Measurements from ENCODE around the gene COMTD1. TPM values are rescaled to one million over a fixed set of nuclear protein-coding genes. Genes with fewer than 3 reads are reported as not detected.

COMTD1 gene
- total and polyA plus RNA-seq, 10 of the 15 experiments (the other 5 are each of a cell fraction or from before 2014, with no cell fraction given): 0.39 to 64.3 (median 26.0) TPM

GRCh38 chr10:75191821-75192568, 43.8 kb downstream of the COMTD1 start:
- ChIA-PET POLR2A (no interaction called here), RAD21 (ENCODE audit: unreplicated experiment) (interaction anchor here (0.7 kb wide), 1 partner anchor 88 kb away, joined by 4 read pairs; no protein-coding TSS in a partner anchor), SMC1A (ENCODE audit: uncharacterized antibody, unreplicated experiment) (interaction anchor here (1.1 kb wide), 1 partner anchor 24 kb away, joined by 3 read pairs; no protein-coding TSS in a partner anchor), CTCF (interaction anchor here (7.0 kb wide), 1 partner anchor 40 kb away, joined by 207 read pairs; the partner anchor contains the start of gene COMTD1)
- no peaks in the 10 kb centered on the region for H3K27me3 ChIP-seq (replicated peaks in 1 of 2; ENCODE audit: control insufficient read depth in 2 of 2, insufficient read depth in 2 of 2, low read length in 1 of 2)
- H3K4me1 ChIP-seq (ENCODE audit: control insufficient read depth, insufficient read depth, low read length): no peaks in the 10 kb centered on the region
- H3K36me3 ChIP-seq (ENCODE audit: control insufficient read depth in 2 of 2, insufficient read depth in 2 of 2, low read length in 1 of 2): no peaks in the 10 kb centered on the region
- H3K27ac ChIP-seq (ENCODE audit: control insufficient read depth, insufficient read depth): no peak overlapping the region
- 98% methylated on average over 10 of the region's 10 CpGs for WGBS (ENCODE audit: insufficient coverage, insufficient replicate concordance, low lambda C conversion rate, missing lambda C conversion rate)
- in situ Hi-C loops (cut with MboI) (no loop called here), intact Hi-C loops (cut with micrococcal nuclease; ENCODE audit: unreplicated experiment) (no loop called here)
- no peaks in the 10 kb centered on the region for H4K20me1 ChIP-seq (ENCODE audit: control insufficient read depth, insufficient read depth)
- no TSS peak for BruUV-seq (replicated peaks)
- H2AFZ ChIP-seq (ENCODE audit: control insufficient read depth, low read depth, low read length): no peak overlapping the region
- no peak overlapping the region for H3K9ac ChIP-seq (ENCODE audit: control insufficient read depth, insufficient read depth, low read length)
- no peak overlapping the region for H3K4me2 ChIP-seq (ENCODE audit: control insufficient read depth, insufficient read depth)
- FAIRE-seq (no peak), ATAC-seq (no peak), DNase-seq (ENCODE audit: low read depth, low spot score) (no peak)
- H3K79me2 ChIP-seq (ENCODE audit: control insufficient read depth, insufficient read depth, low read length): no peaks in the 10 kb centered on the region
- TF ChIP-seq MTA3 (IDR thresholded peaks at IDR 0.05; ENCODE audit: borderline replicate concordance, low read length): no peak
- H3K9me3 ChIP-seq (replicated peaks; ENCODE audit: control insufficient read depth, insufficient read depth, low read length): no peaks in the 10 kb centered on the region
- H3K4me3 ChIP-seq: no peak overlapping the region

GRCh38 chr10:75189266-75190096, 46.3 kb downstream of the COMTD1 start:
- Histone ChIP-seq H2AFZ (ENCODE audit: control insufficient read depth, low read depth, low read length) (no peak overlapping the region), H3K27me3 (replicated peaks in 1 of 2; ENCODE audit: control insufficient read depth in 2 of 2, insufficient read depth in 2 of 2, low read length in 1 of 2) (no peaks in the 10 kb centered on the region), H3K4me3 (no peak overlapping the region), H4K20me1 (ENCODE audit: control insufficient read depth, insufficient read depth) (no peaks in the 10 kb centered on the region), H3K4me1 (ENCODE audit: control insufficient read depth, insufficient read depth, low read length) (no peaks in the 10 kb centered on the region), H3K79me2 (ENCODE audit: control insufficient read depth, insufficient read depth, low read length) (no peaks in the 10 kb centered on the region), H3K9ac (ENCODE audit: control insufficient read depth, insufficient read depth, low read length) (no peak overlapping the region), H3K4me2 (ENCODE audit: control insufficient read depth, insufficient read depth) (no peak overlapping the region), H3K36me3 (ENCODE audit: control insufficient read depth in 2 of 2, insufficient read depth in 2 of 2, low read length in 1 of 2) (no peaks in the 10 kb centered on the region), H3K27ac (ENCODE audit: control insufficient read depth, insufficient read depth) (no peak overlapping the region), H3K9me3 (replicated peaks; ENCODE audit: control insufficient read depth, insufficient read depth, low read length) (no peaks in the 10 kb centered on the region)
- in situ Hi-C loops (cut with MboI) (no loop called here), intact Hi-C loops (cut with micrococcal nuclease; ENCODE audit: unreplicated experiment) (no loop called here)
- WGBS (ENCODE audit: insufficient coverage, insufficient replicate concordance, low lambda C conversion rate, missing lambda C conversion rate): 89% methylated on average over 12 of the region's 12 CpGs
- ChIA-PET SMC1A (ENCODE audit: uncharacterized antibody, unreplicated experiment) (interaction anchor here (2.3 kb wide), 1 partner anchor 10 kb away, joined by 6 read pairs; no protein-coding TSS in a partner anchor), CTCF (interaction anchor here (0.7 to 7.0 kb wide), 3 partner anchors 10 to 42 kb away, joined by 3 to 207 read pairs (median 3); partner anchors contain the start of gene COMTD1), POLR2A (interaction anchor here (1.2 kb wide), 1 partner anchor 21 kb away, joined by 3 read pairs; the partner anchor contains the start of gene VDAC2), RAD21 (ENCODE audit: unreplicated experiment) (interaction anchor here (1.0 kb wide), 1 partner anchor 46 kb away, joined by 3 read pairs; the partner anchor contains the start of gene COMTD1)
- ATAC-seq (no peak), DNase-seq (ENCODE audit: low read depth, low spot score) (no peak), FAIRE-seq (no peak)
- BruUV-seq (replicated peaks): no TSS peak
- TF ChIP-seq POLR2AphosphoS2 (IDR thresholded peaks at IDR 0.05; ENCODE audit: low read depth, low read length) (no peak), ATF7 (IDR thresholded peaks at IDR 0.05; ENCODE audit: low read depth) (no peak), USF2 (IDR thresholded peaks at IDR 0.05; ENCODE audit: borderline replicate concordance, low read depth, low read length) (no peak), RBBP5 (conservative IDR thresholded peaks at IDR 0.05) (no peak), BCL3 (IDR thresholded peaks at IDR 0.05; ENCODE audit: borderline replicate concordance, insufficient read depth, low read depth, low read length, poor library complexity, severe bottlenecking) (no peak), NR2C2 (IDR thresholded peaks at IDR 0.05; ENCODE audit: borderline replicate concordance, control insufficient read depth, insufficient read length, low read depth) (no peak), ZNF384 (IDR thresholded peaks at IDR 0.05; ENCODE audit: borderline replicate concordance, low read depth, low read length) (no peak)

Measured in GM12878 (cell line).